ENCODE measurements around the gene ZNF775.

Gene ZNF775

GRCh38 chr7:150412518-150413488 lies 33.7 kb downstream of the ZNF775 start:
- DNase-seq (ENCODE audit: low spot score): no peak

DNA sequence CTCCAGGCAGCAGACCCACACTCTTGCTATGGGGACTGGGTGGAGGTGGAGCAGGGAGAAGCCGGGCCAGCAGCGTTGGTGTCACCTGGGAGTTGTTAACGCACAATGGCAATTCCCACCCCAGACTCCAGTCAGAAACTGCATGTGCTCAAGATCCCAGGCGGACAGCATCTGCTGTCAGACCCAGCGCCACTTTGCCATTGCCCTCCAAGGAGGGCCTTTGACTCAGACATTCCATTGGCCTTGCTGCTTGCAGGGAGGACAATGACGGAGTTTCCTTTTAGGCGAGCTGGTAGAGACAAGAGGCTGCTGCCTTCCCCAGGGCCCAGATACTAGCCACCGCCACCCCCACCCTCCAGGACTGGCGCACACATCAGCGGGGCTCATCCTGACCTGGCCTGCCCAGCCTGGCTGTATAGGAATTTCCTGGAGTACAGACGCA lies 34.5 kb downstream of the ZNF775 start:
- no peak for DNase-seq (ENCODE audit: low spot score)

GRCh38 chr7:150415161-150416153 lies 36.3 kb downstream of the ZNF775 start:
- DNase-seq (ENCODE audit: low spot score): no peak

- no peak for DNase-seq (ENCODE audit: low spot score)
Observed at GRCh38 chr7:150417239-150417638, 38.1 kb downstream of the ZNF775 start.

- no peak for DNase-seq (ENCODE audit: low spot score)
Observed at GRCh38 chr7:150417863-150418262, 38.7 kb downstream of the ZNF775 start.

- DNase-seq (ENCODE audit: low spot score): no peak
Observed at GRCh38 chr7:150420242-150420641, 41.1 kb downstream of the ZNF775 start.

DNA sequence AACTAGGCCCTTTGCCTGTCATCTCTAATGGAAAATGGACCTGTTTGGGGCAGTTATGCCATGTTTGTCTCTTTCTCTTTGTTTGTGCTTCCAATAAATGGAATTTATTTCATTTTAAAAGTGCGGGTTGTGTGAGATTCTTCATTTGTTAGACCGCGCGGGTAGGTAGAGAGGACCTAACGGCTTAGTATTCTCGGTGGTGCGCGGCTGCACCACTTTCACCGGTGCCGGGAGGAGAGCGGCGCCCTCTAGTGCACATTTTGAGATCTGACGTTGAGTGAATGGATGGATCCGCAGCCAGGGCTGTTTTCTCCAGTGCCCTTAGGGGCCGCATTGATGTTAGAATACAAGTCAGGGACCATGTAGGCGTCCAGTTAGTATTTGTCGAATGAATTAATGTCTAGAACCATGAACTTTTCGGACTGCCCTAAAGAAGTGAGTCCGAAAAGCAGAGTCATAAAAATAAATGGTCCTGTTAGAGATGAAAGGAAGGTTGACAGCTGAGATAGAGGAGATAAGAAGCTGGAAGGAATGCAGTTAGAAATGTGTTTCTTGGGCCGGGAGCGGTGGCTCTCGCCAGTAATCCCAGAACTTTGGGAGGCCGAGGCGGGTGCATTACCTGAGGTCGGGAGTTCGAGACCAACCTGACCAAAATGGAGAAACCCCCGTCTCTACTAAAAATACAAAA lies 42.0 kb downstream of the ZNF775 start:
- DNase-seq (ENCODE audit: low spot score): peak; percentile 87

DNA sequence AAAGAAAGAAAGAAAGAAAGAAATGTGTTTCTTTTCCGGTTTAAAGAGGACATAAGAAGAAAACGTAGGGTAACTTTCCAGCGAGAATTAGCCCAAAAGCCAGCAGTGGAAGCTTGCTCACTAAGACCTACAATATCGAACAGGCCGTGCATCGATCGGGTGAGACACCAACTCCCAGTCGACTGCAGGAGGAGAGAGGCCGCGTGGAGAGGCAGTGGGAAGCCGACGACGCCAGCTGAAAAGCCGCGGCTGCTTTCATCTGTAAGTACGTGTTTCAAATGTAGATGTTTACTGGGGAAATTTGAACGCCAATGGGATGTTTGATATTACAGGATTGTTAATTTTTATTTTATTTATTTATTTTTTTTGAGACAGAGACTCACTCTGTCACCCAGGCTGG lies 42.7 kb downstream of the ZNF775 start:
- no peak for DNase-seq (ENCODE audit: low spot score)

- DNase-seq (ENCODE audit: low spot score): no peak
Observed at GRCh38 chr7:150425670-150426069, 46.5 kb downstream of the ZNF775 start.

GRCh38 chr7:150428671-150429451 lies 49.7 kb downstream of the ZNF775 start:
- peak; percentile 49 for DNase-seq (ENCODE audit: low spot score)

- no peak for DNase-seq (ENCODE audit: low spot score)
Observed at GRCh38 chr7:150429699-150430098, 50.6 kb downstream of the ZNF775 start.

- no peak for DNase-seq (ENCODE audit: low spot score)
Observed at GRCh38 chr7:150430465-150431085, 51.4 kb downstream of the ZNF775 start.

DNA sequence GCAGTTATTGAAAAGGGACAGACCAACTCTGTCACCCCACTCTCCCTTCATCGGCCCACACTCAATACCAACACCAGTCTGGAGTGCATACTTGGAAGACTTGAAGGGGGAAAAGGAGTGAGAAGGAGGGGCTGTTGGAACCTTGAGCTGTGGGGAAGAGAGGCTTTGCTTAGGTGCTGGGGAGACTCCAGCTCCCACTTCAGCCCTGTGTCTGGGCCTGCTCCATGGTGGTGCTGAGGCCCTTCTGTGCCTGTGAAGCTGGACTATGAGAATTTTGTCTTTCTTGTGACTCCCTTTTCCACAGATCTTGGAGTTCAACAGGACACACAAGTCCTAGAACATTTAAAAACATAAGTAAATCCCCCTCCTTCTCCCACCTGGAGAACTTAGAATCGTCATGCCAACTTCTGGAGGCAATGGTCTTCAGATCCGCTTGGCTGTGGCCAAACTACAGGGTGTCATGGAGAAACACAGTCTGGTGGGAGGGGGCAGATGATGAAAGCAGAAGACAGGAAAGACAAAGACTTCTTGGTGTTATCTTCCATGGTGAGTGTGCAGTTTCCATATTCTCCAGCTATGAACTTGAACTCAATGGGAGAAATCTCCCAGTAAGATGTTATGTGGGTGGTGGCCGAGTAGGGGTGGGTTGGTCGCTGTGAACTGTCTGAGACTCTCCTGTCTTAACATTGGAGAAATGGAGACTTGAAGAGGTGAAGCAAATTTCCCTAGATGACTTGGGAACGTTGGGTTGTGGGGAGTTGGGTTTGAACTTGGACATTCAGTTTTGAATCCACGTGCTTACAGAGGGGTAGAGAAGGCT lies 52.9 kb downstream of the ZNF775 start:
- DNase-seq (ENCODE audit: low spot score): no peak

DNA sequence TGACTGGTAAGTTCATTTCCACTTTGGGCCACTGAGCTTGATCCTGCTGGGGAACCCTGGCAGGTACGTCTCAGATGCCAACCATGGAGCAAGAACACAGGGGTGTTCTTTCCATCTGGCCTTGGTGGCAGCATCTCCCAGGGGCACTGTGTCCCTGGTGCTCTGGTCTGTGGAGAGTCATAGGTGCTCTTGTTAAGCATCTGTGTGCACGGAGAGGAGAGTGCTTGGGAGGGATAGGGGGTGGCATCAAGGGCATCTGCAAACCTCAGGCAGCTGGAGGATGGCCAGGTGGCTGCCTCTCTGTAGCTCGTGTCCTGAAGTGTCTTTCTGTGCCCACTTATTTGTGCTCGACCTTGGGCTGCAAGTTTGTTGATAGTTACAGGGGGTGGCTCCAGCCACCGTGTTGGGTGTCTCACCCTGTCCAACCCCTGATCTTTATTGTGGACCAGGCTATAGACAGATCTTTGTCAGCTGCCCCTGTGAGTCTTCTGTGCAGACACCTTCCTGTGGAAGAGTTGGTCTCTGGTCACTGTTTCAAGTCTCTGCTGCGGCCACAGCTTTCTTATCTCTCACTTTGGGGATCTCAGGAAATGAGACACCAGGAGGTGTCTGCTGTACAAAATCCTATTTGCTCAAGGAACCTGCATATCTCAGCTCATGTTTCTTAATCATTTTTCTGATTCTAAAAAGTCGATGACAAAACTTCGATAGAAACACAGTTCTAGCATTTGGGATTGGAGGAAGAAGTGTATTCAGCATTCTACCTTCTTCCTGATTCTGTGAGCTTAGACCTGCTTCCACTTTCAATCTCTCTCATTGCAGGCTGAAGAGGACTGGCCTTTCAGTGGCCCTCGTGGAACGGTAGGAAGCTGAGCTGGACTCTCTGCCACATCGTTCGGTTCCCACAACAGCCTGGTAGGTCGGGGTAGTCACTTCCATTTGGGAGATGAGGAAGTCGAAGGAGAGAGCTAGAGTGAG lies 54.1 kb downstream of the ZNF775 start:
- DNase-seq (ENCODE audit: low spot score): no peak

- DNase-seq (ENCODE audit: low spot score): no peak
Observed at GRCh38 chr7:150434240-150434639, 55.1 kb downstream of the ZNF775 start.

DNA sequence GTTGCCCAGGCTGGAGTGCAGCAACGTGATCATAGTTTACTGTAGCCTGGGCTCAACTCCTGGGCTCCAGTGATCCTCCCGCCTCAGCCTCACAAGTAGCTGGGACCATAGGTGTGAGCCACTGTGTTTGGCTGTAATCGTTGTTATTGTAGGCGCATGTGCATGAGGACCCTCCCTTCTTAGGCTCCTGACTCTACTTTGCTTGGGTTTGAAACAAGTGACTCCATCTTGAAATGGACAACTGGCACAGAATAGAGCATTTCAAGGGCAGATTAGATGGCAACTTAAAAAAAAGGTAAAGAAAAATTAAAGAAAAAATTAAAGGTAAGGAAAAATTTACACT lies 55.9 kb downstream of the ZNF775 start:
- no peak for DNase-seq (ENCODE audit: low spot score)

DNA sequence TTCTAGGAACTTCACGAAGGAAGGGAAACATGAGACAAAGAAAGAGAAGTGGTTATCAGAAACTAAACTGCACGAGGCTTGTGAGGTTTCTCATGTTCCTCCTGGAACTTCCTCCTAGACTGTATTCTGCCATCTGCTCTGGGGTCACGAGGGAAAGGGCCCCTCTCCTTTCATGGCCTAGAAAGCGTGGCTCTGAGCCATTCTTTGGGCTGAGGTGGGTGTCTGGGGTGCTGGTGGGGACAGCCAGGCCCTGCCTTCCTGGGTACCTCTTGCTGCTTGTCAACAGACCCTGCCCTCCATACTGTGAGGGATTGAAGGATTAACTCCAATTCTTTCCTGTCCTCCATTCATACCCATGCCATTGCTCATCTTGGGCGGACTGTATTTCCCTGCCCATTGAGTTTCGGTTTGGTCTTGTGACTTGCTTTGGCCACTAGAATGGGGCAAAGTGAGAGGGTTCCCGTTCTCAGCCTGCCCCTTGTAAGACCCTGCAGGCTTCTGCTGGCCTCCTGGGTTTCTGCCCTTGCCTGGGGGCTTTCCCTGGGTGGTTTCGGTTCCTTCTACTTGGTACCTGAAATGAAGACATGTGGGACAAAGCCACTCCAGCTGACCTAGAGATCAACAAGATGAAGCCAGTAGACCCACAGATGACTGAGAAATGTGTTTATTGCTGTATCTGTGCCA lies 56.4 kb downstream of the ZNF775 start:
- no peak for DNase-seq (ENCODE audit: low spot score)

DNA sequence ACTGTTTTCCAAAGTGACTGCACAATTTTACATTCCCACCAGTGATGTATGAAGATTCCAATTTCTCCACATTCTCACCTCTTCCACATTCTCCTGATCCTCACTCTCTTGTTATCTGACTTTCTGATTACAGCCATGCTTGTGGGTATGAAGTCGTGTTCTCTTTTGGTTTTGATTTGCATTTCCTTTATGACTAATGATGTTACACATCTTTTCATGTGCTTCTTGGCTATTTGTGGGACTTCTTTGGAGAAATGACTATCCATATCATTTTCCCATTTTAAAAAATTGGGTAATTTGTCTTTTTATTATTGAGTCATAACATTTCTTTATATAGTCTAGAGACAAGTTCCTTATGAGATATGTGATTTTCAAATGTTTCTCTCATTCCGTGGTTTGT lies 60.8 kb downstream of the ZNF775 start:
- no peak for DNase-seq (ENCODE audit: low spot score)
